Loucy (cell line): ENCODE data around the gene KIAA0825.

ENCODE experiments used
- H2AFZ ChIP-seq: fragments of 200-600 bp; sonication (generic); 2 replicates; pipeline ENCODE4 v1.6.0; 2016; ENCODE audit warnings: antibody characterized with exemption, mild to moderate bottlenecking, low read length, moderate library complexity
- H3F3A ChIP-seq: fragments of 200-600 bp; 2 replicates; pipeline ENCODE4 v1.6.0; 2016; ENCODE audit warnings: antibody characterized with exemption, low read depth, mild to moderate bottlenecking
- H3K27me3 ChIP-seq: fragments of 200-600 bp; sonication (generic); 2 replicates; pipeline ENCODE4 v1.6.1; 2014; ENCODE audit warnings: low read length, mild to moderate bottlenecking; ENCODE audit not compliant: insufficient read depth, poor library complexity, severe bottlenecking
- H3K36me3 ChIP-seq: fragments of 200-600 bp; sonication (generic); 2 replicates; pipeline ENCODE4 v1.6.1; 2016; ENCODE audit warnings: low read length; ENCODE audit not compliant: insufficient read depth
- H3K4me1 ChIP-seq: fragments of 200-600 bp; sonication (generic); 2 replicates; pipeline ENCODE4 v1.5.1; 2014; ENCODE audit warnings: low read length, mild to moderate bottlenecking; ENCODE audit not compliant: insufficient read depth, poor library complexity, severe bottlenecking
- H3K4me2 ChIP-seq: fragments of 200-600 bp; sonication (generic); 2 replicates; pipeline ENCODE4 v1.6.0; 2014; ENCODE audit warnings: antibody characterized with exemption, low read length, low read depth, mild to moderate bottlenecking; ENCODE audit not compliant: poor library complexity, severe bottlenecking
- H3K4me3 ChIP-seq: fragments of 200-600 bp; sonication (generic); 2 replicates; pipeline ENCODE4 v1.5.1; 2014; ENCODE audit warnings: low read length, mild to moderate bottlenecking, mixed read lengths; ENCODE audit not compliant: poor library complexity, severe bottlenecking
- H3K79me2 ChIP-seq: fragments of 200-600 bp; sonication (generic); 2 replicates; pipeline ENCODE4 v1.6.1; 2014; ENCODE audit warnings: low read length; ENCODE audit not compliant: insufficient read depth
- H3K9ac ChIP-seq: fragments of 200-600 bp; sonication (generic); 2 replicates; pipeline ENCODE4 v1.6.0; 2014; ENCODE audit warnings: mild to moderate bottlenecking, low read depth, low read length, moderate library complexity; ENCODE audit not compliant: poor library complexity, severe bottlenecking
- H3K9me2 ChIP-seq: fragments of 200-600 bp; sonication (generic); replicated peaks from 2 replicates; pipeline ENCODE4 v1.6.1; 2016; ENCODE audit warnings: low read depth, low read length, mixed read lengths
- H3K9me3 ChIP-seq: fragments of 200-600 bp; sonication (generic); 2 replicates; pipeline ENCODE4 v1.6.1; 2014; ENCODE audit warnings: mild to moderate bottlenecking, antibody characterized with exemption, low read length, low read depth; ENCODE audit not compliant: insufficient read depth
- H4K20me1 ChIP-seq: fragments of 200-600 bp; sonication (generic); 2 replicates; pipeline ENCODE4 v1.6.0; 2014; ENCODE audit warnings: antibody characterized with exemption, low read length, mild to moderate bottlenecking; ENCODE audit not compliant: insufficient read depth, poor library complexity, severe bottlenecking
- EZH2phosphoT487 ChIP-seq: fragments of 200-600 bp; IDR thresholded peaks from 2 replicates; pipeline ENCODE4 v1.6.1; 2018; ENCODE audit warnings: antibody characterized with exemption, mild to moderate bottlenecking, moderate library complexity, borderline replicate concordance
- TF ChIP-seq, protein P1 (sequence below): fragments of 200-600 bp; sonication (generic); conservative IDR thresholded peaks from 2 replicates; pipeline ENCODE4 v1.5.1; 2014; ENCODE audit warnings: mild to moderate bottlenecking, antibody characterized with exemption, low read length

The KIAA0825 gene

DNA sequence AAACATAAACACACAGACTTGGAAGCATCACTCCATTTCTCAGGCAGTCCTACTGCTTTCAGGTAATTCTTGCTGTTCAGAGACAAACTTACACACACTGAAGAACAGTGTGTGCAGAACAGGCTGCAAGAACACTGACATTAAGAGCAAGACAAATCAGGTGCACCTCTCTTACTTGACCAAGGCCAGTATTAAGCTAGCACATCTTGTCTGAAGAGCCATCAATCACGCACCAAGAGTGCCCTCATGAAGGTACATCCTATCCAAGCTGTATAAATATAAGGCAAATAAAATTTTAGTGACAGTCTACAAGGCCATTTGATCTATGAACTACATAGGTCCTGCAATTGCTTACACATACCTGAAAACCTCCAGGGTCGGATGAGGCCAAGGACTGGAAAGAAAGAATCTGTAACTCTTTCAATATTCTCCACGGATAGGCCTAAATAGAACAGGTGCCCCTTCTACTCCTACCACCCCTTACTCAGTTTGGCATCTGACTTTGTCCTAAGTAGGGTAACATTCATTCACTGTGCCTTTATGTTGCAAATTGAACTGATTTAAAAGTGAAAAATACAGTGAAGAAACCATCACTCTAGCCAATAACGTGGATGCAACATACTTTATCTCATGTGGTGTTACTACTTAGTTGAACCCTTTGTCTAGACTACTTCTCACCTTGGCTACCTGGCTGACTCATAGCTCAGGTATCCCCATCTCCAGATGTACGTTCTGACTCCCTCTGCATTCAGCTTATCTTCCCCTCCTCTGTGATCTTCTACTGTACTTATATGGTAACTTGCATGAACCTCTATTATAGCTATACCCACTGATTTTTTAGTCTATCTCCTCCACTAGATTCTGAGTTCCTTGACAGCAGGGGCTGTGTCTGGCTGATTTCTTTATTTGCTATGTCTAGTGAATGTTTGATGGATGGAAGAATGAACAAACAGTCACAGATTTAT, 256.3 kb downstream of the KIAA0825 start:
- Histone ChIP-seq H4K20me1 (no peaks in the 10 kb centered on the region), H3K79me2 (no peaks in the 10 kb centered on the region), H3K9ac (no peak overlapping the region), H3F3A (no peaks in the 10 kb centered on the region), H3K27me3 (no peaks in the 10 kb centered on the region), H3K4me3 (no peak overlapping the region), H3K4me1 (no peaks in the 10 kb centered on the region), H2AFZ (no peak overlapping the region), H3K36me3 (no peaks in the 10 kb centered on the region), H3K4me2 (no peak overlapping the region), H3K9me3 (no peaks in the 10 kb centered on the region), H3K9me2 (no peaks in the 10 kb centered on the region)
- TF ChIP-seq, protein P1, sequence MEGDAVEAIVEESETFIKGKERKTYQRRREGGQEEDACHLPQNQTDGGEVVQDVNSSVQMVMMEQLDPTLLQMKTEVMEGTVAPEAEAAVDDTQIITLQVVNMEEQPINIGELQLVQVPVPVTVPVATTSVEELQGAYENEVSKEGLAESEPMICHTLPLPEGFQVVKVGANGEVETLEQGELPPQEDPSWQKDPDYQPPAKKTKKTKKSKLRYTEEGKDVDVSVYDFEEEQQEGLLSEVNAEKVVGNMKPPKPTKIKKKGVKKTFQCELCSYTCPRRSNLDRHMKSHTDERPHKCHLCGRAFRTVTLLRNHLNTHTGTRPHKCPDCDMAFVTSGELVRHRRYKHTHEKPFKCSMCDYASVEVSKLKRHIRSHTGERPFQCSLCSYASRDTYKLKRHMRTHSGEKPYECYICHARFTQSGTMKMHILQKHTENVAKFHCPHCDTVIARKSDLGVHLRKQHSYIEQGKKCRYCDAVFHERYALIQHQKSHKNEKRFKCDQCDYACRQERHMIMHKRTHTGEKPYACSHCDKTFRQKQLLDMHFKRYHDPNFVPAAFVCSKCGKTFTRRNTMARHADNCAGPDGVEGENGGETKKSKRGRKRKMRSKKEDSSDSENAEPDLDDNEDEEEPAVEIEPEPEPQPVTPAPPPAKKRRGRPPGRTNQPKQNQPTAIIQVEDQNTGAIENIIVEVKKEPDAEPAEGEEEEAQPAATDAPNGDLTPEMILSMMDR: no peak
- TF ChIP-seq EZH2phosphoT487: no peak

DNA sequence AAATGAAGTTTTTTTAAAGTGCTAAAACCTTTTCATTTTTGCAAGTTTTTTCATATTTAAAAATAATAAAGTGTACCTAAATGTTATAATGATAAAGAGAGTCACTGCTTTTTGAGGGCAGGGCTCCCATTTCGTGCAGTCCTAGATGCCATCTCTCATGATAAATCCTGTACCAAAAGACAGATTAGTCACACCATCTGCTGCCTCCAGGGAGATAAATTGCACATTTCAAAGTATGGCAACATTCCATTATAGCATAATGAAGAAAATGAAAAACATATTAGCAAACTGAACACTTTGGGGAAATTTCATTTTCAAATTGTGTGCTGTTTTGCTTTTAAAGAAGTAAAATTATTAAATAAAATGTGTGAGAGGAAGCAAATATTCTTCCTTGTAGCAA, 257.2 kb downstream of the KIAA0825 start:
- Histone ChIP-seq H3K9ac (no peak overlapping the region), H3K36me3 (no peaks in the 10 kb centered on the region), H4K20me1 (no peaks in the 10 kb centered on the region), H2AFZ (no peak overlapping the region), H3K79me2 (no peaks in the 10 kb centered on the region), H3K9me2 (no peaks in the 10 kb centered on the region), H3K27me3 (no peaks in the 10 kb centered on the region), H3K9me3 (no peaks in the 10 kb centered on the region), H3K4me2 (no peak overlapping the region), H3K4me1 (no peaks in the 10 kb centered on the region), H3K4me3 (no peak overlapping the region), H3F3A (no peaks in the 10 kb centered on the region)
- TF ChIP-seq EZH2phosphoT487: no peak
- TF ChIP-seq, protein P1: no peak

DNA sequence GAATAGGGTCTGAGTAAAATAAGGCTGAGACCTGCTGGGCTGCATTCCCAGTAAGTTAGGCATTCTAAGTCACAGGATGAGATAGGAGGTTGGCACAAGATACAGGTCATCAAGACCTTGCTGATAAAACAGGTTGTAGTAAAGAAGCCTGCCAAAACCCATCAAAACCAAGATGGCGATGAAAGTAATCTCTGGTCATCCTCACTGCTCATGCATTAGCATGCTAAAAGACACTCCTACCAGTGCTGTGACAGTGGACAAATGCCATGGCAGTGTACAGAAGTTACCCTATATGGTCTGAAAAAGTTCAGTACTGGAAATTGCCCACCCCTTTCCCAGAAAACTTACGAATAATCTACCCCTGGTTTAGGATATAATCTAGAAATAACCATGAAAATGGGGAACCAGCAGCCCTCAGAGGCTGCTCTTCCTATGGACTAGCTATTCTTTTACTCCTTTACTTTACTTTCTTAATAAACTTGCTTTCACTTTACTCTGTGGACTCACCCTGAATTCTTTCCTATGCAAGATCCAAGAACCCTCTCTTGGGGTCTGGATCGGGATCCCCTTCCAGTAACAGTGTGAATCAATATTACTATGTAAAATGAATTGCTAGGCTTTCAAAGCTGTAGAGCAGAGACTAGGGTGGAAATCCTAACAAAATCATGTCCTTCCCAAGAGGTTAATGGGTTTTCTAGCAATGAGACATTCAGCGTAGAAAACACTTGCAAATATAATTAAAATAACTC, 257.8 kb downstream of the KIAA0825 start:
- H3K9me2 ChIP-seq: no peaks in the 10 kb centered on the region
- no peaks in the 10 kb centered on the region for H3K27me3 ChIP-seq
- H3K4me2 ChIP-seq: no peak overlapping the region
- H3K9me3 ChIP-seq: no peaks in the 10 kb centered on the region
- H3K79me2 ChIP-seq: no peaks in the 10 kb centered on the region
- no peak overlapping the region for H3K9ac ChIP-seq
- H4K20me1 ChIP-seq: no peaks in the 10 kb centered on the region
- no peaks in the 10 kb centered on the region for H3K4me1 ChIP-seq
- no peaks in the 10 kb centered on the region for H3K36me3 ChIP-seq
- TF ChIP-seq EZH2phosphoT487: no peak
- TF ChIP-seq, protein P1: no peak
- no peaks in the 10 kb centered on the region for H3F3A ChIP-seq
- no peak overlapping the region for H2AFZ ChIP-seq
- no peak overlapping the region for H3K4me3 ChIP-seq
